Measurements from ENCODE around the gene GPS1. TPM values are rescaled to one million over a fixed set of nuclear protein-coding genes. Genes with fewer than 3 reads are reported as not detected.

GPS1 gene
- total RNA-seq, 1 donor from 2014 or later, result 102 TPM

GRCh38 chr17:82039695-82040299 is 11.9 kb upstream of the GPS1 start:
- Mint-ChIP-seq H3K4me3 (ENCODE audit: unreplicated experiment) (no peak overlapping the region), H3K36me3 (ENCODE audit: low read depth, unreplicated experiment) (peaks cover 7% of the 10 kb centered on the region), H3K9me3 (ENCODE audit: unreplicated experiment) (peaks cover 2% of the 10 kb centered on the region), H3K27ac (ENCODE audit: unreplicated experiment) (peak overlapping the region; percentile 44), H3K27me3 (ENCODE audit: low read depth, unreplicated experiment) (peaks cover 2% of the 10 kb centered on the region), H3K4me1 (ENCODE audit: low read depth, unreplicated experiment) (peaks cover 2% of the 10 kb centered on the region)
- no peak overlapping the region for H3K27ac ChIP-seq (ENCODE audit: low read depth, low read length)
- no peaks in the 10 kb centered on the region for H3K27me3 ChIP-seq (ENCODE audit: insufficient read depth, low read length)
- DNase-seq (ENCODE audit: low read depth) (no peak), FAIRE-seq (no peak)
- no peak overlapping the region for H3K4me3 ChIP-seq (ENCODE audit: insufficient read depth, low read depth, low read length)
- peaks cover 10% of the 10 kb centered on the region for H3K79me2 ChIP-seq (ENCODE audit: insufficient read depth, low read length)
- H2AFZ ChIP-seq (ENCODE audit: low read depth, low read length), result no peak overlapping the region
- no peak overlapping the region for H3K9ac ChIP-seq (ENCODE audit: low read length)
- TF ChIP-seq EZH2 (IDR thresholded peaks at IDR 0.05; ENCODE audit: insufficient read depth, low read length) (no peak), CTCF (IDR thresholded peaks at IDR 0.05; ENCODE audit: insufficient read depth, low read depth, low read length) (no peak)
- no peak overlapping the region for H3K4me2 ChIP-seq (ENCODE audit: low read length)
- peaks cover 8% of the 10 kb centered on the region for H3K4me1 ChIP-seq (ENCODE audit: insufficient read depth, low read length)
- H4K20me1 ChIP-seq (ENCODE audit: insufficient read depth, low read length), result peaks cover 3% of the 10 kb centered on the region
- no peaks in the 10 kb centered on the region for H3K36me3 ChIP-seq (ENCODE audit: insufficient read depth, low read length)
- no peaks in the 10 kb centered on the region for H3K9me3 ChIP-seq (ENCODE audit: insufficient read depth, low read depth, low read length)

GRCh38 chr17:82041144-82041814 is 10.4 kb upstream of the GPS1 start:
- Histone ChIP-seq H4K20me1 (ENCODE audit: insufficient read depth, low read length) (peaks cover 3% of the 10 kb centered on the region), H3K4me2 (ENCODE audit: low read length) (no peak overlapping the region), H3K79me2 (ENCODE audit: insufficient read depth, low read length) (peaks cover 6% of the 10 kb centered on the region), H3K9ac (ENCODE audit: low read length) (no peak overlapping the region), H3K36me3 (ENCODE audit: insufficient read depth, low read length) (no peaks in the 10 kb centered on the region), H3K27me3 (ENCODE audit: insufficient read depth, low read length) (no peaks in the 10 kb centered on the region), H3K27ac (ENCODE audit: low read depth, low read length) (no peak overlapping the region), H3K9me3 (ENCODE audit: insufficient read depth, low read depth, low read length) (no peaks in the 10 kb centered on the region), H2AFZ (ENCODE audit: low read depth, low read length) (no peak overlapping the region), H3K4me3 (ENCODE audit: insufficient read depth, low read depth, low read length) (no peak overlapping the region), H3K4me1 (ENCODE audit: insufficient read depth, low read length) (peaks cover 5% of the 10 kb centered on the region)
- Mint-ChIP-seq H3K9me3 (ENCODE audit: unreplicated experiment) (peaks cover 2% of the 10 kb centered on the region), H3K36me3 (ENCODE audit: low read depth, unreplicated experiment) (no peaks in the 10 kb centered on the region), H3K4me1 (ENCODE audit: low read depth, unreplicated experiment) (peaks cover 2% of the 10 kb centered on the region), H3K27me3 (ENCODE audit: low read depth, unreplicated experiment) (peaks cover 2% of the 10 kb centered on the region), H3K27ac (ENCODE audit: unreplicated experiment) (no peak overlapping the region), H3K4me3 (ENCODE audit: unreplicated experiment) (no peak overlapping the region)
- DNase-seq (ENCODE audit: low read depth), result no peak
- FAIRE-seq, result no peak
- no peak for TF ChIP-seq CTCF (IDR thresholded peaks at IDR 0.05; ENCODE audit: insufficient read depth, low read depth, low read length)
- no peak for TF ChIP-seq EZH2 (IDR thresholded peaks at IDR 0.05; ENCODE audit: insufficient read depth, low read length)

GRCh38 chr17:82042649-82043048 is 9.0 kb upstream of the GPS1 start:
- Mint-ChIP-seq H3K36me3 (ENCODE audit: low read depth, unreplicated experiment) (peaks cover 9% of the 10 kb centered on the region), H3K27me3 (ENCODE audit: low read depth, unreplicated experiment) (peaks cover 2% of the 10 kb centered on the region), H3K9me3 (ENCODE audit: unreplicated experiment) (peaks cover 2% of the 10 kb centered on the region), H3K4me3 (ENCODE audit: unreplicated experiment) (peak overlapping the region; percentile 68), H3K4me1 (ENCODE audit: low read depth, unreplicated experiment) (peaks cover 2% of the 10 kb centered on the region), H3K27ac (ENCODE audit: unreplicated experiment) (no peak overlapping the region)
- FAIRE-seq (no peak), DNase-seq (ENCODE audit: low read depth) (no peak)
- Histone ChIP-seq H3K4me3 (ENCODE audit: insufficient read depth, low read depth, low read length) (no peak overlapping the region), H3K9me3 (ENCODE audit: insufficient read depth, low read depth, low read length) (no peaks in the 10 kb centered on the region), H4K20me1 (ENCODE audit: insufficient read depth, low read length) (no peaks in the 10 kb centered on the region), H3K36me3 (ENCODE audit: insufficient read depth, low read length) (no peaks in the 10 kb centered on the region), H2AFZ (ENCODE audit: low read depth, low read length) (no peak overlapping the region), H3K9ac (ENCODE audit: low read length) (no peak overlapping the region), H3K4me1 (ENCODE audit: insufficient read depth, low read length) (no peaks in the 10 kb centered on the region), H3K4me2 (ENCODE audit: low read length) (no peak overlapping the region), H3K27me3 (ENCODE audit: insufficient read depth, low read length) (no peaks in the 10 kb centered on the region), H3K27ac (ENCODE audit: low read depth, low read length) (no peak overlapping the region), H3K79me2 (ENCODE audit: insufficient read depth, low read length) (no peaks in the 10 kb centered on the region)
- no peak for TF ChIP-seq EZH2 (IDR thresholded peaks at IDR 0.05; ENCODE audit: insufficient read depth, low read length)
- no peak for TF ChIP-seq CTCF (IDR thresholded peaks at IDR 0.05; ENCODE audit: insufficient read depth, low read depth, low read length)
